NB4 (cell line): ENCODE data around the gene SKA3.

Source experiments
- DNase-seq: peaks from one replicate; pipeline ENCODE4 v3.0.0; 2010; ENCODE audit warnings: low read depth
- H3K4me3 ChIP-seq: one replicate; pipeline ENCODE4 v1.5.1; 2011; ENCODE audit warnings: mild to moderate bottlenecking, low read depth, low read length, moderate library complexity
- CTCF ChIP-seq: IDR thresholded peaks from one replicate; pipeline ENCODE4 v1.5.1; 2012; ENCODE audit warnings: low read depth, low read length
- MAX ChIP-seq: IDR thresholded peaks from 2 replicates; pipeline ENCODE4 v1.6.1; 2011; ENCODE audit warnings: low read depth, low read length
- MYC ChIP-seq: IDR thresholded peaks from 2 replicates; pipeline ENCODE4 v1.6.1; 2011; ENCODE audit warnings: low read depth, low read length
- POLR2A ChIP-seq: IDR thresholded peaks from 2 replicates; pipeline ENCODE4 v1.6.1; 2011; ENCODE audit warnings: mild to moderate bottlenecking; ENCODE audit not compliant: insufficient read length; ENCODE audit errors: extremely low read depth

The SKA3 gene

GRCh38 chr13:21119526-21119925 lies 56.8 kb downstream of the SKA3 start:
- no peak overlapping the region for H3K4me3 ChIP-seq
- no peak for DNase-seq
- TF ChIP-seq POLR2A = no peak
- no peak for TF ChIP-seq CTCF
- TF ChIP-seq MYC = no peak
- no peak for TF ChIP-seq MAX

DNA sequence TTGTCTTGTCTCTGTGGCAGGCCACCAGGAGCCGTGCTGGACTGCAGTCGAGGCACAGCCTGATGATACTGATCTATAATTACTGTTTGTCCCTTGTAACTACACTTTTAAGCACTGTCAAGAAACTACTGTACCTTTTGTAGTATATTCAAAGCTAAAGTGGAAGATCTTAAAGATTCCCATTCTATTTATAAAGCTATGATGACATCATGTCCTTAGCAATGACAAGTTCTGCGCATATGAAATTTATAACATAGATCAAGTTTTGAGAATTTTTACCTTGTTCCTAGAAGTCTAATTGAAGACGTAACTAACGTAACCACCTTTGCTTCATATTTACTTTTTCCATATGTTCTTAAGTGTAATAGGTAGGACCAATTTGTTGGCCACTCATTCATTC lies 58.2 kb downstream of the SKA3 start:
- DNase-seq = no peak
- H3K4me3 ChIP-seq = no peak overlapping the region
- TF ChIP-seq MYC = no peak

DNA sequence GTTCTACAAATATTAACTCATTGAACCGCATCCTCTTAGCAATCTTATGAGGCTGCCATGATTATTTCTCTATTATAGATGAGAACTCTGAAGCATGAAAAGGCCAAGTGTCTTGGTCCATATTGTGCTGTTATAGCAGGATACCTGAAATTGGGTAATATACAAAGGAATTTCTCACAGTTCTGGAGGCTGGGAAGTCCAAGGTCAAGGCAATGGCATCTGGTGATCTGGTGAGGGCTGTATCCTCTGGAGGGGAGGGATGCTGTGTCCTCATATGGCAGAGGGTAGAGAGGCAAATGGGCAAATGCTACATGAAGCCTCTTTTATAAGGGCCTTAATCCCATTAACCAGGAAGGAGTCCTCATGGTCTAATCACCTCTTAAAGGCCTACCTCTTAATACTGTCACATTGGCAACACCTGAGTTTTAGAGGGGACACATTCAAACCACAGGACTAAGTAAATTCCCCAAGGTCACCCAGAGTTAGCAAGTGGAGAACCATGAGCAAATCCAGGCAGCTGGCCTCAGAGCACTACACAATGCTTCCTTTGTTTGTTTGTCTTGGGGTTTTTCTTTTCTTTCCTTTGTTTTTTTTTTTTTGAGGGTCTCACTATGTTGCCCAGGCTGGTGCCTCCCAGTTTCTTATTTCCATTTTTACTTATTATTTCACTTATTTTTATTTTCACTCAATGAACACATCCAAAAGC lies 59.1 kb downstream of the SKA3 start:
- H3K4me3 ChIP-seq = no peak overlapping the region
- TF ChIP-seq MYC (no peak), POLR2A (no peak), MAX (no peak), CTCF (no peak)
- DNase-seq = no peak

DNA sequence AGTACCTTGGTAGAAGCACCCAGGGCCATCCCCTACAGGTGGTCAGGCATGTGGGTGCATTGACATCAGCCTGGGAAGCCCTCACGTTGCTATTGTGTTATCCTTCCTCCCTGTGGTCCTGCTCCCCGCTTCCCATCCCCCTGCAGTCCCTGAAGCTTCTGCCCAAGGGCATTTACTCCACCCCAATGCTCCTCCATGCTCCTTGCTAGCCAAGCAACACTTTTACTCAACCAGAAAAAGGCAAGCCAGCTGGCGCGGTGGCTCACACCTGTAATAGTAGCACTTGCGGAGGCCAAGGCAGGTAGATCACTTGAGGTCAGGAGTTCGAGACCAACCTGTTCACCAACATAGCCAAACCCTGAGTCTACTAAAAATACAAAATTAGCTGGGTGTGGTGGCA lies 60.2 kb downstream of the SKA3 start:
- no peak for DNase-seq
- TF ChIP-seq POLR2A = no peak
- TF ChIP-seq MYC = no peak
- TF ChIP-seq CTCF = no peak
- no peak for TF ChIP-seq MAX
- no peak overlapping the region for H3K4me3 ChIP-seq

- TF ChIP-seq MAX (no peak), MYC (no peak), CTCF (no peak), POLR2A (no peak)
- H3K4me3 ChIP-seq = no peak overlapping the region
- no peak for DNase-seq
Observed at GRCh38 chr13:21115231-21115630, 61.1 kb downstream of the SKA3 start.

DNA sequence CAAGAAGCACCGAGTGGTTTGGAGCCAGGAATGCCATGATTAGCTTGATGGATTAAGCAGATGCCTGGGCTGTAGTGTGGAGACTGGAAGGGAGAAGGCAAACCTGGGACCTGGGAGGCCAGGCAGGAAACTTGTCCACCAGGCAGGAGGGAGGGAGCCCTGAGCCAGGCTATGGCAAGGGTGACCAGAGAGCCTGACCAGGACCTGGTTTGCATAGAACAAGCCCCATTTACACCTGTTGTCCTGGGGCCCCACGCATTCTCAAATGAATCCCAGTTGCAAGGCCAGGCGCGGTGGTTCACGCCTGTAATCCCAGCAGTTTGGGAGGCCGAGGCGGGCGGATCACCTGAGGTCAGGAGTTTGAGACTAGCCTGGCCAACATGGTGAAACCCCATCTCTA lies 64.8 kb downstream of the SKA3 start:
- H3K4me3 ChIP-seq = no peak overlapping the region
- TF ChIP-seq POLR2A = no peak
- TF ChIP-seq MYC = no peak
- no peak for TF ChIP-seq MAX
- no peak for TF ChIP-seq CTCF
- no peak for DNase-seq
